Left lung (tissue), 10 donors: ENCODE measurements around the gene TTC23L. TPM values are rescaled to one million over a fixed set of nuclear protein-coding genes. Genes with fewer than 3 reads are reported as not detected.
"Not testable (repeated sequence)": the region's sequence is repeated elsewhere in the genome, so short reads cannot be mapped to it uniquely, and the experiment has no call there.

ENCODE experiments used
- ATAC-seq: fragments of 200-7000 bp; cut with Tn5 transposase; one replicate; pipeline ENCODE4 v1.9.1; 2020; ENCODE audit warnings: moderate library complexity
- DNase-seq, 4 donors: peaks; one replicate each; pipeline ENCODE4 v3.0.0-alpha.2; 2013 to 2020
- H3K27ac ChIP-seq, 2 donors: fragments of 200-600 bp; sonication (generic) in 1 of 2; one replicate each; pipeline versions ENCODE4 v1.5.0 to v1.8.0; 2020 to 2021
- H3K27me3 ChIP-seq, 2 donors: fragments of 200-600 bp; sonication (generic) in 1 of 2; one replicate each; pipeline versions ENCODE4 v1.5.0 to v1.8.0; 2020 to 2021
- H3K36me3 ChIP-seq, 2 donors: fragments of 200-600 bp; sonication (generic) in 1 of 2; one replicate each; pipeline versions ENCODE4 v1.5.0 to v1.8.0; 2020 to 2021
- H3K4me1 ChIP-seq, 2 donors: fragments of 200-600 bp; one replicate each; pipeline ENCODE4 v1.8.0; 2021
- H3K4me3 ChIP-seq, 2 donors: fragments of 200-600 bp; sonication (generic) in 1 of 2; one replicate each; pipeline versions ENCODE4 v1.5.0 to v1.8.0; 2020 to 2021; ENCODE audit warnings: mild to moderate bottlenecking in 1 of 2
- H3K9me3 ChIP-seq, 2 donors: fragments of 200-600 bp; sonication (generic) in 1 of 2; one replicate each; pipeline versions ENCODE4 v1.5.0 to v1.8.0; 2020 to 2021
- intact Hi-C, 2 donors: fragments of 100-400 bp; cut with DNase I; formaldehyde crosslinking; loops; one replicate each; pipeline versions ENCODE4 v1.11.2 to v1.14.2; 2022
- polyA plus RNA-seq, 6 donors: library from polyadenylated mRNA; unstranded; fragments of 120-200 nt; gene quantifications; one replicate each; pipeline ENCODE4 v1.2.1, GENCODE V29; 2013; ENCODE audit not compliant: insufficient read length in 6 of 6
- total RNA-seq, 2 donors: library from RNA; stranded (reverse); fragmentation: NEBNext Ultra II Directional; extraction: Animal tissue kit (Norgen Biotek cat#: 25700); gene quantifications; one replicate each; pipeline ENCODE4 v1.2.1, GENCODE V29; 2021
- TF ChIP-seq, protein P1 (sequence below), 2 donors: fragments of 200-600 bp; sonication (generic) in 1 of 2; IDR thresholded peaks; one replicate each; pipeline versions ENCODE4 v1.5.0 to v1.8.0; 2021; ENCODE audit warnings: antibody characterized with exemption in 2 of 2
- donor health status: DM: no; HTN: yes; CAD: no.
- donor health status: DM: no; HTN: no; CAD: no.

TTC23L gene
- total and polyA plus RNA-seq, 8 donors, result 0.20 to 4.5 (median 2.8) TPM

DNA sequence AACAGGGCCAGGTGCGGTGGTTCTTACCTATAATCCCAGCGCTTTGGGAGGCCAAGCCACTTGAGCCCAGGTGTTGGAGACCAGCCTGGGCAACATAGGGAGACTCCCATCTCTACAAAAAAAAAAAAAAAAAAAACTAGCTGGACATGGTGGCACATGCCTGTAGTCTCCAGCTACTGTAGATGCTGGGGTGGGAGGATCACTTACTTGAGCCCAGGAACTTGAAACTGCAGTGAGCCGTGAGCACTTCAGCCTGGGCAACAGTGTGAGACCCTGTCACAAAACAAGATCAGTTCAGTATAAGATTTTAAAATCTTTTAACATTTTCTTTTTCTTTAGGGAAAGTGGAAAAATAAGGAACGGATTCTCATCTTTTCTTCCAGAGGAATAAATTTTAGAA lies 79.1 kb downstream of the TTC23L start:
- no peaks in the 10 kb centered on the region for H3K27me3 ChIP-seq
- H3K36me3 ChIP-seq, result peaks cover 0 to 41% of the 10 kb centered on the region in 2 donors
- no peak for DNase-seq
- H3K4me3 ChIP-seq, result no peak overlapping the region
- no peaks in the 10 kb centered on the region for H3K9me3 ChIP-seq
- TF ChIP-seq, protein P1, sequence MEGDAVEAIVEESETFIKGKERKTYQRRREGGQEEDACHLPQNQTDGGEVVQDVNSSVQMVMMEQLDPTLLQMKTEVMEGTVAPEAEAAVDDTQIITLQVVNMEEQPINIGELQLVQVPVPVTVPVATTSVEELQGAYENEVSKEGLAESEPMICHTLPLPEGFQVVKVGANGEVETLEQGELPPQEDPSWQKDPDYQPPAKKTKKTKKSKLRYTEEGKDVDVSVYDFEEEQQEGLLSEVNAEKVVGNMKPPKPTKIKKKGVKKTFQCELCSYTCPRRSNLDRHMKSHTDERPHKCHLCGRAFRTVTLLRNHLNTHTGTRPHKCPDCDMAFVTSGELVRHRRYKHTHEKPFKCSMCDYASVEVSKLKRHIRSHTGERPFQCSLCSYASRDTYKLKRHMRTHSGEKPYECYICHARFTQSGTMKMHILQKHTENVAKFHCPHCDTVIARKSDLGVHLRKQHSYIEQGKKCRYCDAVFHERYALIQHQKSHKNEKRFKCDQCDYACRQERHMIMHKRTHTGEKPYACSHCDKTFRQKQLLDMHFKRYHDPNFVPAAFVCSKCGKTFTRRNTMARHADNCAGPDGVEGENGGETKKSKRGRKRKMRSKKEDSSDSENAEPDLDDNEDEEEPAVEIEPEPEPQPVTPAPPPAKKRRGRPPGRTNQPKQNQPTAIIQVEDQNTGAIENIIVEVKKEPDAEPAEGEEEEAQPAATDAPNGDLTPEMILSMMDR (IDR thresholded peaks at IDR 0.05), result no peak
- no peak overlapping the region for H3K27ac ChIP-seq
- no peak for ATAC-seq
- intact Hi-C loops, result no loop called here
- peaks cover 0 to 47% of the 10 kb centered on the region in 2 donors for H3K4me1 ChIP-seq

DNA sequence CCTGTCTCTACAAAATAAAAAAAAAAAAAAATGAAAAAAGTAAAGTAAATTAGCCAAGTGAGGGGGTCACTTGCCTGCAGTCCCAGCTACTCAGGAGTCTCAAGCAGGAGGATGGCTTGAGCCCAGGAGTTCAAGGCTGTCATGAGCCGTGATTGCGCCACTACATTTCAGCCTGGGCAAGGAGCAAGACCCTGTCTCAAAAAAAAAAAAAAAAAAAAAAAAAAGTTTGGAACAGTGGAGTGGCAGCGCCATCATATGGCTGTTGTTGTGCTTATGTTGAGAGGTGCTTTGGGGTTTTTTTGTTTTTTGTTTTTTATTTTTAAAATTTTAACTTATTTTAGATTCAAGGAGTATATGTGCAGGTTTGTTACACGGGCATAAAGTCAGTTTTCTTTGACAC lies 80.1 kb downstream of the TTC23L start:
- TF ChIP-seq, protein P1 (IDR thresholded peaks at IDR 0.05), result no peak
- intact Hi-C loops, result no loop called here

DNA sequence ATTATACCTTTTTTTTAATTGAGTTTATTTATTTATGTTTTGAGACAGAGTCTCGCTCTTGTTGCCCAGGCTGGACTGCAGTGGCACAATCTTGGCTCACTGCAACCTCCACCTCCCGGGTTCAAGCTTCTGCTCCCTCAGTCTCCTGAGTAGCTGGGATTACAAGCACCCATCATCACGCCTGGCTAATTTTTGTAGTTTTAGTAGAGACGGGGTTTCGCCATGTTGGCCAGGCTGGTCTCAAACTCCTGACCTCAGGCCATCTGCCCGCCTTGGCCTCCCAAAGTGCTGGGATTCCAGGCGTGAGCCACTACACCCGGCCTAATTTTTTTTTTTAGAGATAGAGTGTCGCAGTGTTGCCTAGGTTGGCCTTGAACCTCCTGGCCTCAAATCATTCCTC lies 84.3 kb downstream of the TTC23L start:
- H3K9me3 ChIP-seq, ATAC-seq: not testable (repeated sequence)
- H3K27ac ChIP-seq, result peak overlapping the region; percentile 35 to 62

More for the DNA sequence above, 80.1 kb downstream of the TTC23L start:
- DNase-seq (no peak), ATAC-seq (no peak)
- no peak overlapping the region for H3K27ac ChIP-seq
- peaks cover 0 to 52% of the 10 kb centered on the region in 2 donors for H3K36me3 ChIP-seq
- H3K27me3 ChIP-seq, result no peaks in the 10 kb centered on the region
- no peaks in the 10 kb centered on the region for H3K9me3 ChIP-seq
- peaks cover 0 to 47% of the 10 kb centered on the region in 2 donors for H3K4me1 ChIP-seq
- H3K4me3 ChIP-seq, result no peak overlapping the region

DNA sequence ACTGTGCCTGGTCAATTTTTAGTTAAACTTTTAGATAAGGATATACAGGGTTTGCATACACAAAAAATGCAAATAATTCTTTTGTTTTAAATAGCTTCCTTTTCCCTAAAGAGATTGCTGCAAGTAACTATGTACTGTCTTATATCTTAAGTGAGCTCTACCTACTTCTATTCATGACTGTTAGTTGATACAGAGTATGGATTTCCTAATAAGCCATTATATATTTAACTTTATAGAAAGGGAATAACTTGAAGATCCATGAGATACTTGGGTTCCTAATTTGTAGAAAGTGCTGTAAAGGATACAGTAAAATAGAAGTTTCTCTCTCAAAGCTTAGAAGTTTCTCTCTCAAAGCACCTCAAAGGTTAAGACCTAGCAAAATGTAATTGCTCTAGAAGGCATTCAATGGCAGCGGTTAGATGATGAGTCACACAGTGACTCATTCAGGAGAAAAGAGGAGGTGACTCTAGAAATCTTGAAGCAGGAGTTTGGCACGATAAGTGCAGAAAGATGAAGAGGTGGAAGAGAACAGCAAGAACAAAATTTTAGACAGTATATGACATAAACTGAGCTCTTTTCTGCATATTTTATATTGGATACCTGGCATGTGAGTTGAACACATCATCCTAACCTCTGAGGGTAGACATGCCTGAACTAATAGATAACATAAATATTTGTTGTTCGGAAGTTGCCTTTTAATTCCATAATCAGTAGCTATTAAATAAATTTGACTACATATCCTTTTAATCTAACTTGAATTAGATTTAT lies 84.9 kb downstream of the TTC23L start:
- no peak for DNase-seq
- intact Hi-C loops, result no loop called here
- no peaks in the 10 kb centered on the region for H3K27me3 ChIP-seq
- H3K27ac ChIP-seq, result peak overlapping the region; percentile 35 to 62
- TF ChIP-seq, protein P1 (IDR thresholded peaks at IDR 0.05), result no peak
- peaks cover 4 to 26% of the 10 kb centered on the region in 2 donors for H3K4me1 ChIP-seq
- H3K4me3 ChIP-seq, result no peak overlapping the region
- H3K36me3 ChIP-seq, result peaks cover 0 to 78% of the 10 kb centered on the region in 2 donors
- ATAC-seq, result peak; percentile 87
- H3K9me3 ChIP-seq, result no peaks in the 10 kb centered on the region

More for the DNA sequence above, 84.3 kb downstream of the TTC23L start:
- intact Hi-C loops, H3K27me3 ChIP-seq, DNase-seq, H3K4me3 ChIP-seq: not testable (repeated sequence)
- Histone ChIP-seq H3K36me3 (peaks cover 0 to 83% of the 10 kb centered on the region in 2 donors), H3K4me1 (peaks cover 0 to 25% of the 10 kb centered on the region in 2 donors)

DNA sequence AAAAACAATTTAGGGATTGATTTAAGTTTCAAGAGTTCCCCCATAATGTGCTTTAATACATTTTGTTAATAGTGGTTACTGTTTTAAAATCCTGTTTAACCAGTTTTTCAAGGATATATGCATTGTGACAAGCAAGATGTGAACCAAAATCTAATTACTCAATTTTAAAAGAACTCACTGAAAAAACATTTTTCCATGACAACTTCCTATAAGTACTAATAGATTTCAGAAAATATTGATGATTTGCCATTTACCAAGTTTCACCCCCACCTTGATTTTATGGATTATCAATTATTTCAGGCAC lies 85.5 kb downstream of the TTC23L start:
- Histone ChIP-seq H3K9me3 (no peaks in the 10 kb centered on the region), H3K27me3 (no peaks in the 10 kb centered on the region), H3K36me3 (peaks cover 0 to 75% of the 10 kb centered on the region in 2 donors), H3K27ac (peak overlapping the region in 1 of 2 donors; percentile 62), H3K4me1 (peaks cover 6 to 28% of the 10 kb centered on the region in 2 donors), H3K4me3 (no peak overlapping the region)
- intact Hi-C loops, result no loop called here
- TF ChIP-seq, protein P1 (IDR thresholded peaks at IDR 0.05), result no peak
- ATAC-seq, result no peak
- no peak for DNase-seq
